IPS-15b (cell line): Measurements from ENCODE around the gene MFAP3.

Experiments used
- H3K27me3 ChIP-seq: one replicate; pipeline ENCODE4 v1.6.1; 2013; ENCODE audit warnings: low read length; ENCODE audit not compliant: control insufficient read depth, insufficient read depth
- H3K36me3 ChIP-seq: one replicate; pipeline ENCODE4 v1.6.1; 2013; ENCODE audit warnings: low read length; ENCODE audit not compliant: control insufficient read depth, insufficient read depth
- H3K4me1 ChIP-seq: one replicate; pipeline ENCODE4 v1.6.1; 2013; ENCODE audit warnings: mild to moderate bottlenecking, low read length; ENCODE audit not compliant: control insufficient read depth, insufficient read depth
- H3K4me3 ChIP-seq: one replicate; pipeline ENCODE4 v1.5.1; 2013; ENCODE audit warnings: low read depth, low read length
- H3K9ac ChIP-seq: one replicate; pipeline ENCODE4 v1.6.1; 2013; ENCODE audit warnings: low read depth, mild to moderate bottlenecking, low read length
- H3K9me3 ChIP-seq: one replicate; pipeline ENCODE4 v1.6.1; 2013; ENCODE audit warnings: mild to moderate bottlenecking, low read length; ENCODE audit not compliant: control insufficient read depth, insufficient read depth

MFAP3 gene

DNA sequence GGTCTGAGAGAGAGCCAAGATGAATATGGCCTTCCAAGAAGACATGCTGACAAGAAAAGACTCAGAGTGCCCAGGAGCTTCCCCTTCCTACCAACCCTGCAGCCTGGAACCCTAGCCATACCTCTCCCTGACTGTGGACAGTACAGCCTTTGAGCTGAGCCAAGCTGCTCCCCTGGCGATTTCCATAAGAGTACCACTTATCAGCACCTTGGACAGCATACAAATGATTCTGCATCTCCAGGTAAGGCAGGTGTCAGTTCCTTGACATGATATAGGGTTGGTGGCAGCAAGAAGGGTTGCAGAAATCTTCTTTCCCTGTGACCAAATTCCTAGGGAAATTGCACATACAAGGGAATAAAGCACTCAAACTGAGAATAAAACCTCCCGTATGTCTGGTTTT, 58.3 kb downstream of the MFAP3 start:
- Histone ChIP-seq H3K4me3 (no peak overlapping the region), H3K9me3 (no peaks in the 10 kb centered on the region), H3K9ac (no peak overlapping the region), H3K4me1 (peaks cover 11% of the 10 kb centered on the region), H3K27me3 (no peaks in the 10 kb centered on the region), H3K36me3 (no peaks in the 10 kb centered on the region)

DNA sequence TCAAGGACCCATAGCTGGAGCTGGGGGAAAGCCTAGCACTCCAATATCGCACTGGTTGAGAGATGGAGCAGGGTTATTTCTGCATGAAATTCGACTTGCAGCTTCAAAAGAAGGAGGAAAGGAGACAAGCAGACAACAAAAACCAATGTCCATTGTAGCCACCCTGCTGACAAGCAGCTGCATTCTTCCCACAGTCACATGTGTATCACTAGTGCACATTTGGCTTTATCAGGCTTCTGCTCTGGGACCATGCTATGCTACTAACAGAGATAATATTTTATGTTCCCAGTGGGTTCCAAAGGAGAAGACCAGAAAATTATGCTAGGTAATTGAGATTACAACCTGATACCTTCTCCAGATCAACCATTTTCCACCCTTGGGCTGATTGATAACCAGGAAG, 59.7 kb downstream of the MFAP3 start:
- no peak overlapping the region for H3K4me3 ChIP-seq
- H3K4me1 ChIP-seq, result no peaks in the 10 kb centered on the region
- no peak overlapping the region for H3K9ac ChIP-seq
- no peaks in the 10 kb centered on the region for H3K27me3 ChIP-seq
- no peaks in the 10 kb centered on the region for H3K36me3 ChIP-seq
- no peaks in the 10 kb centered on the region for H3K9me3 ChIP-seq

DNA sequence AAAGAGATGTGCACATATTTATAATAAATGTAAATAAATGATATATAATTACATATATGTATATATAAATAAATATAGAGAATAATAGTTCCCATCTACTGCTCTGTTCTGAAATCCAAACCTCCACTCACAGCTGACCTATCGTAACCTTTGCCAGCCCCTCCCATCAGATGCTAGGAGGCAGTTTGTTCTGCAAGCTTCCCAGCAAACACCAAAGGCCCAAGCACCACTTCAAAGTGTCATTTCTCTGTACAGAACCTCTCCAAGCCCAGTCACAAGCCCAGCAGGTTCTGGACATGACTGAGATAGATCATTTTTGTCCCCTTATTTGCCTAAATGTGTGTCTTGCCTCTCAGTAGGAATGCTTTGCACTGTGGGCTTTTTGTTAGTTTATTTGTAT, 62.4 kb downstream of the MFAP3 start:
- Histone ChIP-seq H3K4me1 (no peaks in the 10 kb centered on the region), H3K27me3 (no peaks in the 10 kb centered on the region), H3K9ac (no peak overlapping the region), H3K36me3 (no peaks in the 10 kb centered on the region), H3K9me3 (no peaks in the 10 kb centered on the region), H3K4me3 (no peak overlapping the region)

DNA sequence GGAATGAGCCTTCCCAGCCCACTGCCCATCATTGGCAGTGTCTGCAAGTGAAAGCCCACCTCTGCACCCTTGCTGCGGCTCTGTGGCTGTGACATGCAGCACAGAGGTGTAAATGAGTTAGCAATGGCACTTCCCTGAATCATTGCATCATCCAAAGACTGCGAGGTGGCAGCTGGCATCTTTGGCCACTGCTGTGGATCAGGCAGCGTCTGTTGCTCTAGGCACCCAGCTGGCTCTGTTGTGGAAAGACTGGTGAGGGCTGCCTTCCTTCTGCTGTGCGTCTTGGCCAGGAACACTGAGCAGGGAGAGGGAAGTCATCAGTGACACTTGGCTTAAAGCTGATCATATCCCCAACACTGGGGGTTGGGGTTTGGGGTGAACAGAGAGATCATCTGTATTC, 64.5 kb downstream of the MFAP3 start:
- H3K9me3 ChIP-seq, result no peaks in the 10 kb centered on the region
- peaks cover 13% of the 10 kb centered on the region for H3K4me1 ChIP-seq
- H3K4me3 ChIP-seq, result no peak overlapping the region
- no peaks in the 10 kb centered on the region for H3K27me3 ChIP-seq
- H3K36me3 ChIP-seq, result no peaks in the 10 kb centered on the region
- no peak overlapping the region for H3K9ac ChIP-seq
